ENCODE measurements around the gene CCDC149. TPM values are rescaled to one million over a fixed set of nuclear protein-coding genes. Genes with fewer than 3 reads are reported as not detected.
A peak's percentile ranks its signal among the peaks of the same experiment; 100 is the strongest.

The CCDC149 gene
- total and polyA plus RNA-seq, 7 donors, result 2.1 to 10.8 (median 7.8) TPM

DNA sequence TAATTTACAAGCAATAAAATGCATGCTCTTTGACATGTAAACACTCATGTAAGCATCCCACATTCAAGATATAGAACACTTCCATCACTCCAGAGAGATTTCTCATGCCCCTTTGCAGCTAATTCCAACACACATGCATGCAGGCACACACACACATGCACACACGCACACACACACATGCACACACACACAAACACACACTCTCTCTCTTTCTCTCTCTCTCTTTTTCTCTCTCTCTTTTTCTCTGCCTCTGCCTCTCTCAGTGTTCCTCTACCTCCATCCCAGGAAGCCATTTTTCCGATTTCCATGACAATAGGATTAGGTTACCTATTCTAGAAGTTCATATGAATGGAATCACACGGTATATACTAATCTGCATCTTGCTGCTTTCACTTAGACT lies 129.3 kb downstream of the CCDC149 start:
- 74 to 76% (median 75%) methylated on average over 3 of the region's 3 CpGs for WGBS, 3 donors
- no peak for DNase-seq
- Histone ChIP-seq H3K4me1 (peaks cover 6% of the 10 kb centered on the region), H3K27me3 (ENCODE audit: insufficient read depth in 3 of 3, low read length in 2 of 3) (no peaks in the 10 kb centered on the region), H3K9me3 (no peaks in the 10 kb centered on the region), H3K4me3 (no peak overlapping the region), H3K27ac (no peak overlapping the region), H3K36me3 (ENCODE audit: insufficient read depth in 1 of 2, low read depth in 1 of 2) (no peaks in the 10 kb centered on the region)
- TF ChIP-seq, protein P1, sequence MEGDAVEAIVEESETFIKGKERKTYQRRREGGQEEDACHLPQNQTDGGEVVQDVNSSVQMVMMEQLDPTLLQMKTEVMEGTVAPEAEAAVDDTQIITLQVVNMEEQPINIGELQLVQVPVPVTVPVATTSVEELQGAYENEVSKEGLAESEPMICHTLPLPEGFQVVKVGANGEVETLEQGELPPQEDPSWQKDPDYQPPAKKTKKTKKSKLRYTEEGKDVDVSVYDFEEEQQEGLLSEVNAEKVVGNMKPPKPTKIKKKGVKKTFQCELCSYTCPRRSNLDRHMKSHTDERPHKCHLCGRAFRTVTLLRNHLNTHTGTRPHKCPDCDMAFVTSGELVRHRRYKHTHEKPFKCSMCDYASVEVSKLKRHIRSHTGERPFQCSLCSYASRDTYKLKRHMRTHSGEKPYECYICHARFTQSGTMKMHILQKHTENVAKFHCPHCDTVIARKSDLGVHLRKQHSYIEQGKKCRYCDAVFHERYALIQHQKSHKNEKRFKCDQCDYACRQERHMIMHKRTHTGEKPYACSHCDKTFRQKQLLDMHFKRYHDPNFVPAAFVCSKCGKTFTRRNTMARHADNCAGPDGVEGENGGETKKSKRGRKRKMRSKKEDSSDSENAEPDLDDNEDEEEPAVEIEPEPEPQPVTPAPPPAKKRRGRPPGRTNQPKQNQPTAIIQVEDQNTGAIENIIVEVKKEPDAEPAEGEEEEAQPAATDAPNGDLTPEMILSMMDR (IDR thresholded peaks at IDR 0.05), result no peak
- intact Hi-C loops (cut with DNase I), result no loop called here
- ATAC-seq, result no peak

DNA sequence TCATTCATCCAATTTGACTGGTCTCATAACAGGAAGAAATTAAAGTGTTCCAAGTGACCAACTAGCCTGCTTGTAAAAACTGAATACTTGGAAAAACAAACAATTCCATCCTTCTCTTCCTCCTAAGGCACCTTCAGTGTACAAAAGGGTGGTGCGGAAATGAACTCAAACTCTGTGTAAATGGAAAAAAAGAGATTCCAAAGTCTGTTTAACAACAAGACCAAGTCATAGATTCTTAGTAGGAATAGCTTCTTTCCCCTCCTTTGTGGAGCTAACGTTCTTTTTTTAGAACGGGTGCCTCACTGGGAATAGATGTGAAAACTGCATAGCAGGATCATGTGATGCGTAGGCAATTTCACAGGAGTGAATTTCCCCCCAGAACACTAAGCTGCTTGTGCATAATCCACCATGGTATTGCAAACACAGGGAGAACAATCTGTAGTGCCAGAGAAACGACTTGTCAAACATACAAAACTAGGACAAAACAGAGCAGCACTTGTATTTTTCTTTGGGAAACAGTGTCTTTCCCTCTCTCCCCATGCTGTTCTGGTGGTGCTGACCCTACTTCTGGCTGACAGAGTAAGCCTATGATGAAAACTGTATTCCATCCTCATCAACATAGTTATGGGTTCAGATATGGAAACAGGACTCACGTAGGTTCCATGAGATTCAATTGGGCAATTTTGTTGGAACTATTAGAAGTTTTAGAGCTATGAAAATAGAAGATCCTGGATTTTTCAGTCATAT lies 130.7 kb downstream of the CCDC149 start:
- WGBS, 3 donors, result 20 to 30% (median 22%) methylated on average over 6 of the region's 6 CpGs
- ATAC-seq, result peak; percentile 71 to 92 (median 78)
- intact Hi-C loops (cut with DNase I), result no loop called here

DNA sequence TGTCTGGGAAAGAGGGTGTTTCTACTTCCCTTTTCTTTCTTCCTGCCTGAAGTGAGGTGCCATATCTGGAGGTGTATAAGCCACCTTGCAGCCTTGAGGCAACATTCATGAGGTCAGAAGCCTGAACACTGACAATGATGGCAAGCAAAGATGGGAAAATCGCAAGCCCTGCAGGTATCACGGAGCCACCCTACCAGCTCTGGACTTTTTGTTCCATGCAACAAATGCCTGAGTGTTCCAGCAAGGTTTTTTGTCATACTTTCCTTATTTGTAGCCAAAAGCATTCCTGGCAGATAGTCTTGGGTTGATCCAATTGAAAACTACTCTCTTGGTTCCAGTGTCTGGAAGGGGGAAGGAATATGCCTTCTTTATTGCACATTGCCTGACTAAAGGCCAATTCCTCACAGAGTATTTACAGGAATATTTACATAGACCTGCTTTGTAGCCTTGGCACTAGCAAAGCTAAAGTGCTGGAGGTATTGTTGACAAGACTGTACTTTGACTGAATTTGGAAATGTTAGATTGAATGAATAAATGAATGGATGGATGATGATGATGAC lies 131.8 kb downstream of the CCDC149 start:
- H3K4me3 ChIP-seq, result no peak overlapping the region
- intact Hi-C loops (cut with DNase I), result no loop called here
- no peaks in the 10 kb centered on the region for H3K27me3 ChIP-seq (ENCODE audit: insufficient read depth in 3 of 3, low read length in 2 of 3)
- ATAC-seq (no peak), DNase-seq (no peak)
- no peak overlapping the region for H3K27ac ChIP-seq
- TF ChIP-seq, protein P1 (IDR thresholded peaks at IDR 0.05), result no peak
- WGBS, 3 donors, result 59 to 93% (median 64%) methylated on average over 2 of the region's 2 CpGs
- H3K36me3 ChIP-seq (ENCODE audit: insufficient read depth in 1 of 2, low read depth in 1 of 2), result no peaks in the 10 kb centered on the region
- no peaks in the 10 kb centered on the region for H3K9me3 ChIP-seq
- H3K4me1 ChIP-seq, result peaks cover 6% of the 10 kb centered on the region

More for the DNA sequence above, 130.7 kb downstream of the CCDC149 start:
- no peaks in the 10 kb centered on the region for H3K36me3 ChIP-seq (ENCODE audit: insufficient read depth in 1 of 2, low read depth in 1 of 2)
- no peak for DNase-seq
- no peaks in the 10 kb centered on the region for H3K9me3 ChIP-seq
- TF ChIP-seq, protein P1 (IDR thresholded peaks at IDR 0.05), result no peak
- H3K27ac ChIP-seq, result peak overlapping the region; percentile 53
- H3K4me3 ChIP-seq, result no peak overlapping the region
- peaks cover 6% of the 10 kb centered on the region for H3K4me1 ChIP-seq
- H3K27me3 ChIP-seq (ENCODE audit: insufficient read depth in 3 of 3, low read length in 2 of 3), result no peaks in the 10 kb centered on the region

DNA sequence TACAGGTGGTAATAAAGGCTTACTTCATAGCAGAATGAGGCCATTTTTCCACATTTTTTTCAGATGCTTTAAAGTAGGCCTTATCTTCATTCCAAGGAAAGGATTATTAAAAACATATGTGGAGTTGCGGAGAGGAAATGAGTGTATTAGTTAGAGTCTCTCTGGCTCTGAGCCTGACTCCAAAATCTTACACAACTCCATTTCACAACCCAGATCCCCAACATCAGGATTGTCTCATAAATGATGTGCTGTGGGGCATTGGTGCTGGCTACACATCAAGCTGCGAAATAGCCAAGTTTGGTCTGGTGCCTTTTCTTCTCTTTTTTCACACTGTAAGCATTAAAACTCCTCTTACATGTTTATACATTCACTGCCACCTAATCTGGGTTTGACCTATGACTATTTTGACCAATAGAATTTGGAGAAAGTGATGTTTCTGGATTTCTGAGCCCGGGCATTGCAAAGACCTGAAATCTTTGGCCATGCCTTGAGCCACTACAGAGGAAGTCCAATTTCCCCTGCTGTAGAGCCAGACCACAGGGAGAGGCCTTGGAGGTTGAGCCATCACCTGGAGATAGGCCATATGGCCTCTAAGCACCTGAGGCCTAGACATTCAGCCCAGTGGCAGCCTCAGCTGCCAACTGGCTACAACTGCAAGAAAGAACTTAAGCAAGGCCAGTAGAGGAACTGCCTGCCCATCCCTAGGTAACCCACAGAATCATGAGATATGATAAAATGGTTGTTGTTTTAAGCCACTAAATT lies 134.2 kb downstream of the CCDC149 start:
- H3K27ac ChIP-seq, result no peak overlapping the region
- H3K27me3 ChIP-seq (ENCODE audit: insufficient read depth in 3 of 3, low read length in 2 of 3), result no peaks in the 10 kb centered on the region
- peaks cover 6% of the 10 kb centered on the region for H3K4me1 ChIP-seq
- no peaks in the 10 kb centered on the region for H3K9me3 ChIP-seq
- ATAC-seq, result peak; percentile 53 to 74 (median 60)
- TF ChIP-seq, protein P1 (IDR thresholded peaks at IDR 0.05), result no peak
- H3K36me3 ChIP-seq (ENCODE audit: insufficient read depth in 1 of 2, low read depth in 1 of 2), result no peaks in the 10 kb centered on the region
- intact Hi-C loops (cut with DNase I), result no loop called here
- H3K4me3 ChIP-seq, result no peak overlapping the region
- peak; percentile 48 to 64 for DNase-seq
- WGBS, 3 donors, result 56 to 60% (median 58%) methylated on average over 3 of the region's 3 CpGs

All from psoas muscle (tissue), 8 donors.